ENCODE measurements around the gene CD207.
A peak's percentile ranks its signal among the peaks of the same experiment; 100 is the strongest.
"Not testable (repeated sequence)": the region's sequence is repeated elsewhere in the genome, so short reads cannot be mapped to it uniquely, and the experiment has no call there.

The CD207 gene

DNA sequence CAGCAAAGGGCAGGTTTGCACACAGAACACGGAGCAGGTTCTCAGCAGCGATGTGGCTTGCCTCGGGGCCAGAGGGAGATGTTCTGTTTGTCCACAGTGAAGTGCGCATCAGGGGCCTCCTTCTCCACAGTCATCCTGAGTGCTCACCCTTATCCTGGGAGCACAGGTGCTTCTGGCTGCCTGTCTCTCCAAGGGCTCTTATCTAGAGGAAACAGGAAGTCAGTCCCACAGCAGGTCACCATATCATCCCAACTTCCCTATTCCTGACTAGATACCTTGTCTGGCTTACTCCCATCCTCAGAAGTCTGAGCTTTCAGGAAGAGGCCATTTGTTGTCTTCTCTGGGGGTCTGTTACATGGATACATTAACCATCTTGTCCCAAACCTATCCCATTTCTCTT is at the start of gene CD207:
Gene CD207, minus strand, starts transcription at position 174 of the 400 bp plus-strand sequence. Its CDS starts 40 bp downstream, at position 134.
- DNase-seq (ENCODE audit: low read depth), result no peak

DNA sequence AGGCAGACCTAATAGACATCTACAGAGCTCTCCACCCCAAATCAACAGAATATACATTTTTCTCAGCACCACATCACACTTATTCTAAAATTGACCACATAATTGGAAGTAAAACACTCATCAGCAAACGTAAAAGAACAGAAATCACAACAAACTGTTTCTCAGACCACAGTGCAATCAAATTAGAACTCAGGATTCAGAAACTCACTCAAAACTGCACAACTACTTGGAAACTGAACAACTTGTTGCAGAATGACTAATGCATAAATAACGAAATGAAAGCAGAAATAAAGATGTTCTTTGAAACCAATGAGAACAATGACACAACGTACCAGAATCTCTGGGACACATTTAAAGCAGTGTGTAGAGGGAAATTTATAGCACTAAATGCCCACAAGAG is 42.9 kb upstream of the CD207 start:
- not testable (repeated sequence) for DNase-seq (ENCODE audit: low read depth)

DNA sequence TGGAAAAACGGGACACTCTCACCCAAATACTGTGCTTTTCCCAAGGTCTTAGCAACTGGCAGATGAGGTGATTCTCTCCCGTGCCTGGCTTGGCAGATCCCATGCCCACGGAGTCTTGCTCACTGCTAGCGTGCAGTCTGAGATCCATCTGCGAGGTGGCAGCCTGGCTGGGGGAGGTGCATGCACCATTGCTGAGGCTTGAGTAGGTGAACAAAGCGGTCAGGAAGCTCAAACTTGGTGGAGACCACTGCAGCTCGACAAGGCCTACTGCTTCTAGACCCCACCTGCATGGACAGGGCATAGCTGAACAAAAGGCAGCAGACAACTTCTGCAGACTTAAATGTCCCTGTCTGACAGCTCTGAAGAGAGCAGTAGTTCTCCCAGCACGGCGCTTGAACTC is 40.5 kb upstream of the CD207 start:
- DNase-seq (ENCODE audit: low read depth), result not testable (repeated sequence)

- no peak for DNase-seq (ENCODE audit: low read depth)
These were observed 37.9 kb upstream of the CD207 start for GRCh38 chr2:70873541-70873940.

- no peak for DNase-seq (ENCODE audit: low read depth)
These were observed 36.0 kb upstream of the CD207 start for GRCh38 chr2:70871398-70872211.

GRCh38 chr2:70870790-70871189 is 35.2 kb upstream of the CD207 start:
- DNase-seq (ENCODE audit: low read depth), result no peak

DNA sequence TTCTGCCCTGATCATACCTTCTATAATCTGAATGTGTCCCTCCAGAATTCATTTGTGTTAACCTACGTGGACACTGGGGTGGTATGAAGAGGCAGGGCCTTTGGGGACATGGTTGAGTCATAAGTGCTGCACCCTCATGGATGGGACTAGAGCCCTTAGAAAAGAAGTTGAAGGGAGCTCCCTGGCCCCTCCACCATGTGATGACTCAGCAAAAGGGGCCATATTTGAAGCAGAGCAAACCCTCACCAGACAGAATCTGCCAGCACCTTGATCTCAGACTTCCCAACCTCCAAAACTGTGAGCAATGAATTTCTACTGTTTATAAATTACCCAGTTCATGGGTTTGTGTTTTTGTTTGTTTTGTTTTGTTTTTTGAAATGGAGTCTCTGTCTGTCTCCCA is 33.4 kb upstream of the CD207 start:
- DNase-seq (ENCODE audit: low read depth), result no peak

GRCh38 chr2:70861777-70862625 is 26.4 kb upstream of the CD207 start:
- peak; percentile 22 for DNase-seq (ENCODE audit: low read depth)

DNA sequence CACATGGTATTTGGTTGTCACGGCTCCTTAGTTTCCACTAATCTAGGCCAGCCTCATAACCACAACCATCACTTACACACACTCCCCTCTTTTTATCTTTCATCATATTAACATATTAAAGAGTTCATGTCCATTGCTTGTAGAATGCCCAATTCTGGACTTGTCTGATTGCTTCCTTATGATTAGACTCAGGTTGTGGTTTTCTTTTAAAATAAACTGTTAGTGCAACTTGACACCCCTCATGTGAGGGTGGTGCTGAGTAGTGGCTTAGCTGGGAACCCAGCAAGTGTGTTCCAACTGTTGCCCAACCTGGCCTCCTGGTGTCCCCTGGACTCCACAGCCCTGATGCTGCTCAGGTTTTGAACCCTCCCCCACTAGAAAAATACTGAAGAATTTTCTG is 20.1 kb upstream of the CD207 start:
- no peak for DNase-seq (ENCODE audit: low read depth)

- no peak for DNase-seq (ENCODE audit: low read depth)
These were observed 18.8 kb upstream of the CD207 start for GRCh38 chr2:70854411-70854810.

GRCh38 chr2:70852824-70853223 is 17.2 kb upstream of the CD207 start:
- no peak for DNase-seq (ENCODE audit: low read depth)

DNA sequence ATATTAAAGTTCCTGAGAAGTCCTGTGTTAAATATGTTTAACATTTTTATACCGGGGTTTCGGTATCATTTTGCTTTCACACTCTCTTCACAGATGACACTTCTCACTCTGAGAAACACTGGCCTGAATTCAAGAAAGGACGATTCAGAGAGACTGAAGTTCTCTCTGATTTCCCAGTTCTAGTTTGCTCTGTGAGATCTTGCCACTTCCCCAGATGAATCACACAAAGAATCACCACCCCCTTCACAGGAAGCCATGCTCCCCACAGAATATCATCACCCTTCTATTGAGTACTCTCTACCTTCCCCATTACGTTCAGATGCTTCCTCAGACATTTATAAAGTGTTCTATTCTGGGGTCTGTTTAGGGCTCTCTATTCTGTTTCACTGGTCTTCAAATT is 16.1 kb upstream of the CD207 start:
- no peak for DNase-seq (ENCODE audit: low read depth)

DNA sequence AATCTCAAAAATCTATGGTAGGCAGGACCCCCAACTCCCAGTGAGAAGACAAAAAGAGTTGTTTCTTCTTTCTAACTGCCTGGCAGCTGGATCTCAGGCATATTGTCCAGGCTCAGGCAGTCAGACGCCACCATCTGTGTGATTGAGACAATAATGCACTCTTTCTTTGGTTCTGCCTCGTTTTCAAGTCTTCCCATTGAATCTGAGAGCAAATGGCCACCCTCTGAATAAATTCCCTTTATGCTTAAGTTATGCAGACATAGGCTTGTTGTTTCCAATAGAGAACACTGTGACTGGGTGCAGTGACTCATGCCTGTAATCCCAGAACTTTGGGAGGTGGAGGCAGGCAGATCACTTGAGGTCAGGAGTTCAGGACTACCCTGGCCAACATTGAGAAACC is 15.3 kb upstream of the CD207 start:
- no peak for DNase-seq (ENCODE audit: low read depth)

DNA sequence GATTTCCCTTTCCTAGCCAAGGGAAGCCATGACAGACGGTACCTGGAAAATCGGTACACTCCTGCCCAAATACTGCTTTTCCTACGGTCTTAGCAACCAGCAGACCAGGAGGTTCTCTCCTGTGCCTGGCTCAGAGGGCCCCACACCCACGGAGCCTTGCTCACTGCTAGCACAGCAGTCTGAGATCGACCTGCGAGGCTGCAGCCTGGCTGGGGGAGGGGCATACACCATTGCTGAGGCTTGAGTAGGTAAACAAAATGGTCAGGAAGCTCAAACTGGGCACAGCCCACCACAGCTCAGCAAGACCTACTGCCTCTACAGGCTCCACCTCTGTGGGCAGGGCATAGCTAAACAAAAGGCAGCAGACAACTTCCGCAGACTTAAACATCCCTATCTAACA is 6.8 kb upstream of the CD207 start:
- DNase-seq (ENCODE audit: low read depth), result no peak

GRCh38 chr2:70837980-70838925 is 2.6 kb upstream of the CD207 start:
- DNase-seq (ENCODE audit: low read depth), result no peak

GRCh38 chr2:70834881-70835280 is 735 bp downstream of the CD207 start:
- no peak for DNase-seq (ENCODE audit: low read depth)

DNA sequence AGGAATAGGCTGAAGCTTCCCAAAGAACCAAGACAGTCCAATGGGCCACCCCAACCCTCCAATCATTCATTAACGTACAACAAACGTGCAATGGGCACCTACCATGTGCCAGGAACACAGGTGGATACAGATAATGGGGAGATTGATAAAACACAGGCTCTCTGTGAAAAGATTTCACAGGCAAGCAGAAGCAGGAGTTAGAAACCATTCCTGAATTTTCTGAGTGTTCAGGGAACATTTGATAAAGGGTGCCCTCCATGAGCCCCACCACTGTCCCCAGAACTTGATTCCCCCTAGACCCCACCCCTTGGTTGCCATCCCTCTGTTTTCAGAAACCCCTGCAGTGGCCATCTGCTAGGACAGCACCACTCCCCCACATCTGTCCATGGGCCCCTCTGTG is 1.5 kb downstream of the CD207 start:
- no peak for DNase-seq (ENCODE audit: low read depth)

DNA sequence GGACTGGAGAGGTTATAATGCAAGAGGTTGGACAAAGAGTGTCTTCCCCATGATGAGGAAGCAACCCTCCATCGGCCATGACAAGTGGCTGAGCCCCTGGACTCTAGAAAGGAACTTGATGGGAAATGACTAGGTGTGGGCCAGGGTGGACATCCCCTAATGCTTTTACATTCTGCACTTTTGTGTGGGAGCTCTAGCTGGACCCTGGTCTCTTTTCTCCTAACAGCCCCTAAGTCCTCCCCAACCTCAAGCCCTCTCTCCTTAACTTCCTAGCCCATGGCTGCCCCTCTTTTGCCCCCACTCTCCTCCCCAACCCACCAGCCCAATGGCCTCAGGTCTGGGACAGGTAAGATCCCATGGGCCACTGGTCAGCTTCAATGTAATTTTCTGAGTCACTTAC is 2.4 kb downstream of the CD207 start:
- DNase-seq (ENCODE audit: low read depth), result no peak

- DNase-seq (ENCODE audit: low read depth), result no peak
These were observed 3.2 kb downstream of the CD207 start for GRCh38 chr2:70832386-70832785.

DNA sequence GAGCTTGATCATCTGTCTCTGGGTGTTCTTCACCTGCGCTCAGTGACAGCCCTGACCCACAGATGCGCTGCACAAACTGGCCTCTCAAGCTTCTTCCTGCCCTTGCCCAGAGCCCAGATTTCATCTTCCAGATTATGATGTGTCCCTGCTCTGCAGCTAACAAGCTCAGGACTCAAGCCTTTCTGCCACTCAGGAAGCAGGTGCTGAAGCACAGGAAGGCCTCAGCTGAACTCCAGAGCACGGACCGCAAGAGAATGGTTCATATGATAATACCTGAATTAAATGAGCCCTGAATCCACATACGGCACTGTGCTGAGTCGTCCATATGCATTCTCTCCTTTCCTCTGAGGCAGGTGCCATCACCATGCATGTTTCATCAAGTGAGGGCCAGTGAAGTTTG is 3.8 kb downstream of the CD207 start:
- DNase-seq (ENCODE audit: low read depth), result no peak

DNA sequence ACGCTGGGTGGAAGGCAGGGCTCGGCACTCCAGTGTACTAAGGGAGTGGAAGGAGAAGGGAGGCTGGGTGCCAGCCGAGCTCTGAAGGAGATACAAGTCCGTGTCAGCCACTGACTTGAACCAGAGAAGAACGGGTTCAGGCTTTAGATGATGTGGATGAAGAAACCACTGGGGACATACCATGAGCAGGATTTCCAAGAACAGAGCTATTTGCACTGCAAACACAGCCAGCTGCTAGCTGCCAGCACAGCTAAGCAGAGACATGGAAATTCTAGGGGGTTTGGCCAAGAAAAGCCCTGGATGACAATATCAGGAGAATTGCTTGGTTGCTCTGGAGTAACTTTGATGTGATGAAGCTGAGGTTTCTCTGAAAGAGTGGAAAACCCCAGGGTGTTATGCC is 5.2 kb downstream of the CD207 start:
- no peak for DNase-seq (ENCODE audit: low read depth)

- no peak for DNase-seq (ENCODE audit: low read depth)
These were observed 5.7 kb downstream of the CD207 start for GRCh38 chr2:70829916-70830315.
